BLaER1 (cell line): ENCODE measurements around the gene OAS1.
A peak's percentile ranks its signal among the peaks of the same experiment; 100 is the strongest.

Experiments
- H3K27ac ChIP-seq: shearing (Covaris generic); formaldehyde crosslinking; 2 replicates; pipeline ENCODE4 v1.8.1; 2022
- H3K27me3 ChIP-seq: shearing (Covaris generic); formaldehyde crosslinking; 2 replicates; pipeline ENCODE4 v1.8.1; 2022
- H3K36me3 ChIP-seq: shearing (Covaris generic); formaldehyde crosslinking; 2 replicates; pipeline ENCODE4 v1.8.1; 2022
- H3K4me1 ChIP-seq: shearing (Covaris generic); formaldehyde crosslinking; 2 replicates; pipeline ENCODE4 v1.8.1; 2022
- H3K4me2 ChIP-seq: shearing (Covaris generic); formaldehyde crosslinking; 2 replicates; pipeline ENCODE4 v1.8.1; 2022
- H3K4me3 ChIP-seq: shearing (Covaris generic); formaldehyde crosslinking; 2 replicates; pipeline ENCODE4 v1.8.1; 2022
- H3K9ac ChIP-seq: shearing (Covaris generic); formaldehyde crosslinking; 2 replicates; pipeline ENCODE4 v1.8.1; 2022
- H3K9me3 ChIP-seq: shearing (Covaris generic); formaldehyde crosslinking; 2 replicates; pipeline ENCODE4 v1.8.1; 2022
- H4K20me1 ChIP-seq: shearing (Covaris generic); formaldehyde crosslinking; 2 replicates; pipeline ENCODE4 v1.8.1; 2022
- Cebpa-rat ChIP-seq: shearing (Covaris generic); IDR thresholded peaks from 2 replicates; pipeline ENCODE4 v1.8.1; 2022

Gene OAS1

GRCh38 chr12:112894128-112894527 is 12.6 kb upstream of the OAS1 start:
- no peaks in the 10 kb centered on the region for H4K20me1 ChIP-seq
- no peaks in the 10 kb centered on the region for H3K36me3 ChIP-seq
- H3K27me3 ChIP-seq: no peaks in the 10 kb centered on the region
- no peak overlapping the region for H3K4me2 ChIP-seq
- no peak overlapping the region for H3K9ac ChIP-seq
- no peak overlapping the region for H3K4me3 ChIP-seq
- H3K9me3 ChIP-seq: no peaks in the 10 kb centered on the region
- no peak overlapping the region for H3K27ac ChIP-seq
- TF ChIP-seq Cebpa-rat: no peak
- no peaks in the 10 kb centered on the region for H3K4me1 ChIP-seq

- no peak for TF ChIP-seq Cebpa-rat
Measured at GRCh38 chr12:112898380-112898779, 8.4 kb upstream of the OAS1 start.

GRCh38 chr12:112900298-112901145 is 6.2 kb upstream of the OAS1 start:
- Histone ChIP-seq H3K36me3 (no peaks in the 10 kb centered on the region), H4K20me1 (no peaks in the 10 kb centered on the region), H3K9me3 (no peaks in the 10 kb centered on the region), H3K27ac (no peak overlapping the region), H3K4me2 (no peak overlapping the region; the same call in 1 of the 2 replicates), H3K4me1 (peaks cover 14% of the 10 kb centered on the region), H3K27me3 (no peaks in the 10 kb centered on the region), H3K4me3 (no peak overlapping the region), H3K9ac (no peak overlapping the region)
- TF ChIP-seq Cebpa-rat: no peak

More at GRCh38 chr12:112898380-112898779, 8.4 kb upstream of the OAS1 start:
- no peaks in the 10 kb centered on the region for H3K9me3 ChIP-seq
- no peak overlapping the region for H3K9ac ChIP-seq
- H3K4me1 ChIP-seq: peaks cover 14% of the 10 kb centered on the region
- no peak overlapping the region for H3K4me2 ChIP-seq
- H3K4me3 ChIP-seq: no peak overlapping the region
- H3K27me3 ChIP-seq: no peaks in the 10 kb centered on the region
- no peak overlapping the region for H3K27ac ChIP-seq
- H3K36me3 ChIP-seq: no peaks in the 10 kb centered on the region
- H4K20me1 ChIP-seq: no peaks in the 10 kb centered on the region

GRCh38 chr12:112901271-112901670 is 5.5 kb upstream of the OAS1 start:
- Histone ChIP-seq H3K4me2 (no peak overlapping the region), H3K9ac (no peak overlapping the region), H3K4me1 (peaks cover 17% of the 10 kb centered on the region), H3K9me3 (no peaks in the 10 kb centered on the region), H3K4me3 (no peak overlapping the region), H3K27me3 (no peaks in the 10 kb centered on the region), H4K20me1 (no peaks in the 10 kb centered on the region), H3K27ac (no peak overlapping the region), H3K36me3 (no peaks in the 10 kb centered on the region)
- no peak for TF ChIP-seq Cebpa-rat

- H3K27ac ChIP-seq: no peak overlapping the region
Measured at GRCh38 chr12:112904571-112904970, 2.2 kb upstream of the OAS1 start.

GRCh38 chr12:112905451-112906089 is 1.2 kb upstream of the OAS1 start:
- no peak overlapping the region for H3K27ac ChIP-seq
- H4K20me1 ChIP-seq: no peaks in the 10 kb centered on the region
- H3K4me1 ChIP-seq: peaks cover 26% of the 10 kb centered on the region
- H3K4me3 ChIP-seq: no peak overlapping the region
- H3K4me2 ChIP-seq: no peak overlapping the region
- no peaks in the 10 kb centered on the region for H3K36me3 ChIP-seq
- no peak overlapping the region for H3K9ac ChIP-seq
- no peaks in the 10 kb centered on the region for H3K9me3 ChIP-seq
- no peaks in the 10 kb centered on the region for H3K27me3 ChIP-seq
- no peak for TF ChIP-seq Cebpa-rat

More at GRCh38 chr12:112904571-112904970, 2.2 kb upstream of the OAS1 start:
- Histone ChIP-seq H3K4me1 (peaks cover 31% of the 10 kb centered on the region), H3K4me3 (no peak overlapping the region), H3K36me3 (no peaks in the 10 kb centered on the region), H3K4me2 (no peak overlapping the region), H3K9me3 (no peaks in the 10 kb centered on the region), H4K20me1 (no peaks in the 10 kb centered on the region), H3K9ac (no peak overlapping the region), H3K27me3 (no peaks in the 10 kb centered on the region)
- TF ChIP-seq Cebpa-rat: no peak

- Histone ChIP-seq H3K4me3 (peak overlapping the region; percentile 59), H3K27me3 (no peaks in the 10 kb centered on the region), H3K4me1 (peaks cover 19% of the 10 kb centered on the region), H3K27ac (no peak overlapping the region), H4K20me1 (no peaks in the 10 kb centered on the region), H3K4me2 (peak overlapping the region; percentile 88), H3K9ac (0 out of 2 replicates have a peak overlapping the region, but pooled peaks have one; percentile 40), H3K36me3 (no peaks in the 10 kb centered on the region), H3K9me3 (peaks cover 12% of the 10 kb centered on the region)
- TF ChIP-seq Cebpa-rat: no peak
Measured at GRCh38 chr12:112907415-112908157, 824 bp downstream of the OAS1 start.

GRCh38 chr12:112908548-112908947 is 1.8 kb downstream of the OAS1 start:
- no peak overlapping the region for H3K9ac ChIP-seq
- H3K27me3 ChIP-seq: no peaks in the 10 kb centered on the region
- H3K4me2 ChIP-seq: no peak overlapping the region
- peaks cover 19% of the 10 kb centered on the region for H3K4me1 ChIP-seq
- no peak overlapping the region for H3K27ac ChIP-seq
- H4K20me1 ChIP-seq: no peaks in the 10 kb centered on the region
- H3K36me3 ChIP-seq: no peaks in the 10 kb centered on the region
- TF ChIP-seq Cebpa-rat: no peak
- H3K4me3 ChIP-seq: no peak overlapping the region
- H3K9me3 ChIP-seq: peaks cover 21% of the 10 kb centered on the region

- Histone ChIP-seq H4K20me1 (no peaks in the 10 kb centered on the region), H3K4me2 (no peak overlapping the region), H3K9me3 (peaks cover 28% of the 10 kb centered on the region), H3K9ac (no peak overlapping the region), H3K27ac (no peak overlapping the region), H3K4me1 (peaks cover 19% of the 10 kb centered on the region), H3K27me3 (no peaks in the 10 kb centered on the region), H3K36me3 (no peaks in the 10 kb centered on the region), H3K4me3 (no peak overlapping the region)
- TF ChIP-seq Cebpa-rat: no peak
Measured at GRCh38 chr12:112909693-112910092, 2.9 kb downstream of the OAS1 start.
